GM19452 (cell line): ENCODE data around the gene MTPN.
A peak's percentile ranks its signal among the peaks of the same experiment; 100 is the strongest.

Source experiments
- ATAC-seq: cut with Tn5 transposase; IDR thresholded peaks from one replicate; pipeline ENCODE4 v1.9.1; 2021; ENCODE audit not compliant: unreplicated experiment

Gene MTPN

GRCh38 chr7:135990258-135990657 lies 13.1 kb upstream of the MTPN start:
- no peak for ATAC-seq

GRCh38 chr7:135981958-135982646 lies 4.9 kb upstream of the MTPN start:
- ATAC-seq, result no peak

DNA sequence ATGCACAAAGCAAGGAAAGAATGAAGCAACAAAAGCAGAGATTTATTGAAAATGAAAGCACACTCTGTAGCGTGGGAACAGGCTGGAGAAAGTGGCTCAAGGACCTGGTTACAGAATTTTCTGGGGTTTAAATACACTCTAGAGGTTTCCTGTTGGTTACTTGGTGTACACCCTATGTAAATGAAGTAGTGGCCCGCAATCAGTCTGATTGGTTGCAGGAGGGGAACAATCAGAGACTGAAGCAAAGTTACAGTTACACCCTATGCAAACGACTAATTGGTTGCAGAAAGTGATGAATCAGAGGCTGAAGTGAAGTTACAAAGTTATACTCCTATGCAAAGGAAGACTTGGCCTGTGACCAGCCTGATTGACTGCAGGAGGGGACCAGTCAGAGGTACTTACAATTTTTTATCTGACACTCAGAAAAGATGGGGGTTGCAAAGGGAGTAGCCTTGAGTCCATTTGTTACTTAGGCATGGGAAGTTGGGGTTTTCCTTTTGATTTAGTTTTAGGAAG lies 3.6 kb upstream of the MTPN start:
- ATAC-seq, result peak; percentile 68

DNA sequence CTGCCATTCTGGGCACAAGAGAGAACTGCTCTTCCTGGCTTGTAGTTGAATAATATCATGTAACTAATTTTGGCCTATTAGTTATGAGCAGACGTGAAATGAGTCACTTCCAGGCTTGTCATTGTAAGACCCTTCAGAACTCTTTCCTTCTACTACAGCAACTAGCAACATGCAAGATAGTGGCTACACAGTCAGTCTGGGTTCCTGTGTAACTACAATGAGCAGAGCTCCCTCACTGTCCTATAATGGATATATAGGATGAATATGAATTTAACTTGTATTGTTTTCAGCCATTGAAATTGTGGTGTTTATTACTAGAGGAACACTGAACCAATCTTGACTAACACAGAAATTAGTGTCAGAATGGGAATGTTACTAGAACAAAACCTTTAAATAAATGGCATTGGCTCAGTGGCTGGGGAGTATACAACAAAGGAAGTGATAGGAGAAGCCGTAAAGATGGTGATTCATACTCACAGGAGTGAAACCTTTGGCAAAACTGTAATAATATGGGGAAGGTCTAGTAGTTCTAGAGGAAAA lies 2.9 kb upstream of the MTPN start:
- peak; percentile 8 for ATAC-seq

GRCh38 chr7:135979471-135980011 lies 2.4 kb upstream of the MTPN start:
- ATAC-seq, result no peak

- ATAC-seq, result no peak
These were observed 1.5 kb upstream of the MTPN start for GRCh38 chr7:135978624-135979023.

DNA sequence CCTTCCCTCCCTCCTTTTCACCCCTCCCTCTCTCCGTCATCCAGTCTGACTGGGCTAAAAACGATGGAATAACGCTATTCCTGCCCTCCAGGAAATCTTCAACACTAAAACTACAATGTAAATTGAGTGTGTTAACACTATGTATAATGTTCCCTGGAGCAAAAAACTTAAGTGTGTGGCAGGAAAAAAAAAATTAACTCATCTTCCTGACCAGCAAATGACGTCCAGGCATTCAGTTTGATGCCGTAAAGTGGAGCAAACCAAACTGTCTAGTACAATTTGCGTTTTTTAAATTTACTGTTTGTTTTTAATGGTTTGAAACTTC lies 545 bp upstream of the MTPN start:
- no peak for ATAC-seq

DNA sequence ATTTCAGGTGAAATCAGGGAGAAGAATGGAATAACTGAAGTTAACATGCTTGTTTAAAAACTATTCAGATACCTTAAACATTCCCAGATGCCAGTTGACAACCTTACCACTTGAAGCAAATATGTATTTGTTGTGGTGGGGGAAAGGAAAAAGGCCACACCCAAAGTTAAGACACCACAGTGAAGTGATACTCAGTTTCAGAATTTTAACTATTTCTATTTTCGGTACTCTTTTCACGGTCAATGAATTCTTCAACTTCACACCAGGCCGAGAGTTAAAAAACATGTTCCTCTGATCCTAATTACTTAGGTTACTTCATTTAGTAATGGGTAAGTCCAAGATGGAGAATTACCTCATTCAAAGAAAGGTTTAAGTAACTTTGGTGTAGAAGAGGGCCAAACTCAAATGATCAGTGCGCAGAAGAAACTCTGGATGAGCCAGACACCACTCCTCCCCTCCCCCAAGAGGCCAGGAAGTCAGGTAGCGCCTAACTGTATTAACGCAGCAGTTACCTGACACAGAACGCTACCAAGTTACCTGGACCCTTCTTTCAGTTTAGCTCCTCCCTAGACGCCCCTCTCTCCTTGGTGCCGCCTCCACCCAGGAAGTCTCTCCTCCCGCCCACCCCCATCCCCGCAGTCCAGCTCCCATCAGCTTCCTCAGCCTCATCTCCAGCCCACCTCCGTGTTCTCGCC lies 700 bp downstream of the MTPN start:
- ATAC-seq, result peak; percentile 13

GRCh38 chr7:135975166-135975565 lies 2.0 kb downstream of the MTPN start:
- ATAC-seq, result no peak

DNA sequence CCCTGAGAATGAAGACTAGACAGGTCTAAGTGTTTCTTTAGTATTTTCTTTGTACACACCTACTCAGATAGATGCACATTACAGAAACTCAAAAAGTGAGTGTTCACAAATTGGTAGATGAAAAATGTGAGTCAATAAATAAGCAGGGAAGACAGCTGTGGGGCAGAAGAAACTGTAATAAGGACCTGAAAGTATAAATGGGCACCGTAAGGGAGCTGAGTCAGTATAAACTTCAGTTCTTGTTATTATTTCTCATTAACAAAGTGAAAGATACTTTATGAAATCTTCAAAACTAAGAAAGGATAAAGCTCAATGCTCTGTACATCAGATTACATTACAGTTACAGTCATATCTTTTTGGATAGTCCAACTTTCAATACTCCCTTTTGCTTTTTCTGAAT lies 2.5 kb downstream of the MTPN start:
- no peak for ATAC-seq

DNA sequence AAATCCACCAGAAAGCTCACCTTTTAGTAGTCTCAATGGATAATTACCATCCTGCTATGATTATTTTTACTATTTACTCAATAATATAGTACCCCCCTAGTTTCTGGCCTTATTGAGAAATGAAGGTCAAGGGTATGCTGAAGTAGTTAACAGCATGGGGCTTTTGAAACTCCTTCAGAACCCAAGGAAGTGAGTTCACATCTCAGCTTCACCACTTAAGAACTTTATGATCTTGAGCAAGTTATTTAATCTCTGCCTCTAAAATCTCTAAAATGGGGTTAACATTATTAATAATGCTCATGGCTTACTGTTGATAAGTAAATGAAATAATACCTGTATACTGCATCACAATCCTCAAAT lies 5.8 kb downstream of the MTPN start:
- ATAC-seq, result no peak

DNA sequence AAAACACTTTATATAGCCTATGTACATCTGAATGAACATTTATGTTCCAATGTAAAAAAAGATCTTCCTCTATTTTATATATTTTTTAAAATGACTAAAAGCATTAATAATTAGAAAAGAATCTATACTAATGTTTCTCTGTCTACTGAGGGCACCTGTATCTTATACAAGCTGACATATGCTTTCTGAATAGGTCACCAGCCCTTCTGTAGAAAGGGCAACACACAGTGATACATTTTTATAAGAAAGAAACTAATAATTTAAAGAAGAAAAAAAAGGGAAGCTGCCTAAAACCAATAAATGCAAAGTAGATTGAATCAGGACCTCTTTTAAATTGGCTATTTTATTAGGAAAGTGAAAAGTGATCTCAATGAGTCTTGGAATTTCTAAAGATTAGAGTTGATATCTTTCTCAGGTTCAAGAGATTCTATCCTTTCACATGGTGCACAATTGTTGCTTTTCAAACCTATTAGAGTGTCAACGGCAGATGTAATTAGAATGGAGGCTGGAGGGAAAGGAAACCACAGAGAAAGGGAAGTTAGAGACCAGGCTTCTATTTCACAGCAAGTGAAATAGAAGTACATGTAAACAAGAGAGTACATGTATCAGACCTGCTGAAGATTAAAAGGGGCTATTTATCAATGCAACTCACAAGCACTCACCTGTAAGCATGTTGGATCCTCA lies 6.3 kb downstream of the MTPN start:
- peak; percentile 71 for ATAC-seq

GRCh38 chr7:135970045-135970444 lies 7.1 kb downstream of the MTPN start:
- ATAC-seq, result no peak

- ATAC-seq, result no peak
These were observed 10.7 kb downstream of the MTPN start for GRCh38 chr7:135966341-135967043.

DNA sequence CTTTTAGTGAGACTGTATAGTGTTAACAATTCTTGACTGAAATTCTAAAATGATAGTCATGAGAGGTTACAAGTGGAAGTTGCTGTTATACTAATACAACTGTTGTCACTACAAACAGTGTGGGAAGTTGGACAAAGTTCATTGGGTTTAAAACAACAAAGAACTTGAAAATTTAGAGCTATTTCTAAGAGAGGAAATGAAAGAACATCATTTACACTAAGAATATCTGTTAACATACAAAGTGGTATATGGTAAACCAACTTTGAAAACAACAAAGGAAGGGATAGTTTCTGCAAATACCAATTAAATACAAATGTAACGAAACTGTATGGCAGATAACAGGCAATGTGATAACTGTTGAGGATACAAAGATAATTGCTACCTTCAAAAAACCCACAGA lies 11.6 kb downstream of the MTPN start:
- peak; percentile 44 for ATAC-seq

DNA sequence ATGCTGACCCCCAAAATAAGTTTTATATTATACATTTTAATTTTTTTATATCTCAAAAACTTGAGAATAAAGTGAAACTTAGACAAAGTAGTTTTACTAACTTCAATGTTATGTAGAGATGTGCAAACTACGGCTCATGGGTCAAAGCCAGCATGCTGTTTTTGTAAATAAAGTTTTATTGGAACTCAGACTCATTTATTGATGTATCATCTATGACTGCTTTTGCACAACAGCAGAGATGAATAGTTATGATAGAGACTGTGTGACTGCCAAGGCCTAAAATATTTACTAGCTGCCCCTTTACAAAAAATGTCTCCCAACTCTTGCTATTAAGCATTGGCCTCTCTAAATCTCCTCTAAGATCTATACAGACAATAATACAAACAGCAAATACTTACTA lies 12.4 kb downstream of the MTPN start:
- ATAC-seq, result no peak

DNA sequence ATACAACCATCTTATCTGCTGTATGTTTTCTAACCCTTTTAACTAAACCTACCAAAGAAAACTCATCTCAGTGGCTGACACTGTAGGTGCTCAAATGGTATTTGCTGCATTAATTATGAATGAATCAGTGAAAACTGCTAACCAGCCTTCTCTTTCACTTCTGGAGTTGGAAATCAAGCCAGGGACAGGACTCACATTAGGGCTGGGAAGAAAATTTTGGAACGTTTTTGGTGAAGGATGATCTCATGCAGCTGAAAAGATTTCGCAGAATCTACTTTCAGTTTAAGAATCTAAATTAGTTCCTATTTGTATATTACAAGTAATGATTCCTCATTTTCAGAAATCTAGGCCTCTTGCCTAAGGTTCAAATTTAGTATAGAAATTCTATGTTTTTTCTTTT lies 12.9 kb downstream of the MTPN start:
- no peak for ATAC-seq

DNA sequence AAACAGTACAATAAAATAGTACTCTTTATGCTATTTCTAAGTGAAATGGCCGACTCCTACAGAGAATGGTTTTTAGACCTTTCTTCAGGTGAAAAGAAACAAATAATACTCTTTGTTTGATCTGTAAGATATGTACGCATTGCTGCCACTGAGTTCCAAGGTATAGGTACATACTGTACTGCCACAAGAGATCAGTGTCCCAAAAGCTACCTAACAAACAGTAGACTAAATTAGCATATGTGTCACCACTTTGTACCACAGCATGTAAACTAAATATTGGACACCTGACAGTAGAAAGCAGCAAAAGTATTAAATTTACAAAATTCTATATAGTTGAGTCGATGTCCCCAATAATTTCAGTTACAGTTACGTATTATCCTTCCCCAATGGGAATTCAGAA lies 14.4 kb downstream of the MTPN start:
- no peak for ATAC-seq

DNA sequence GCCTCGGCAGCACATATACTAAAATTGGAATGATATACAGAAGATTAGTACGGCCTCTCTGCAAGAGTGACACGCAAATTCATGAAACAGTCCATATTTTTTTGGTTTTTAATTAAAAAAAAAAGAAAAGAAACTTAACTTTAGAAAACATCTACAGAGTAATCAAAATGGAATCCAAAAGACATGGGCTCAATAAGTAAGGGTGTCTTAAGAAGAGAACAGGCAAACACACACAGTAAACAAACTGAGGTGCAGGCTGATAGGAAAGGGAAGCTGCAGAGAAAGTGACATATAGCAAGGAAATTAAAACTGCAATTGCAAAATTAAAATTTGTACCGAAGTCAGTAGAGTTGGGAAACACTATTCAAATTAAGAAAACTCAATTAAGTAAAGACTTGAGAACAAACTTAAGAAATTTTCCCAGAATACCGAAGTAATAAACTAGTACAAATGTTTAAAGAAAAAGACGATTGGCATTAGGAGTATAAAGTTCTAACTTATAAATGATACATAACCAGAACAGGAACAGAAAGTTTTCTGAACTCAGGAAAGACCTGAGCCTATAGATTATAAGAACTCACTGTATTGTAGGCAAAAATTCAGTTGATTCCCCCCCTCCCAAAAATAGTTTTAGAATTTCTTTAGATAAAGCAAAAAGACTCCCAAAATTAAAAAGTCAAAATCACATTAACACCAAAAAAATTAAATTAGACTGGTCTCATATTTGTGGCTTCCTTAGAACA lies 16.3 kb downstream of the MTPN start:
- ATAC-seq, result no peak

DNA sequence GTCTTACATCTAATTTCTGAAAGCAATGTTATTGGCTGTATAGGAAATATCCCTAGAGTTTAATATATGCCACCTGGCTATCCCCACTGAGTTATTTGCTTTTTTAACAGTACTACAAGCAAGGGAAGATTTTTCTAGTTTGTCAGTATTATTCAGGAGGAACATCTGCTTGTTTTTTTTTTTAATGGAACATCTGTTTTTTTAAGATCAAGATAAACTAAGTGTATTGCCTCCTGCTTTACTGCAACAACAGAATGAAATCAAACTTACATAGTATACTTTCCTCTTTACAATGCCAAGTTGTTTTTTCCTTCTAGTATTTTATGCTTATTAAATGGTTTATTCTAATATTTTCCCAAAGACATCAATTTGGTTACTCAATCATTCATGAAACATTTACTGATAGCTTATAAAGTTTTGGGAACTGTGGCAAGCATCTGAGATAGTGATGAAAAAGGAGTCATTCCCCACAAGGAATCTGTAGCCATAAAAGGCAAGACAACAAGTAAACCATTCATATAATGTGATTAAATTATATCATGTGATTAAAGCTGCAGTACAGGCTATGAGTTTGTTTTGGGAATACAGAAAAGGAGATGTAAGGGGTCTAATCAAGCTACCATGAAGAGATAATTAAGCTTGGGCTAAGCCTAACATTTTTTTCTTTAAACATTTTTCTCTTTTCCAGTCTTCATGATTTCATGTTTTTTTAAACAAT lies 17.4 kb downstream of the MTPN start:
- ATAC-seq, result no peak
